HG03571 (cell line): Measurements from ENCODE around the gene WDR81.

ENCODE experiments used
- ATAC-seq: cut with Tn5 transposase; IDR thresholded peaks from one replicate; pipeline ENCODE4 v1.9.1; 2021; ENCODE audit not compliant: unreplicated experiment

WDR81 gene

DNA sequence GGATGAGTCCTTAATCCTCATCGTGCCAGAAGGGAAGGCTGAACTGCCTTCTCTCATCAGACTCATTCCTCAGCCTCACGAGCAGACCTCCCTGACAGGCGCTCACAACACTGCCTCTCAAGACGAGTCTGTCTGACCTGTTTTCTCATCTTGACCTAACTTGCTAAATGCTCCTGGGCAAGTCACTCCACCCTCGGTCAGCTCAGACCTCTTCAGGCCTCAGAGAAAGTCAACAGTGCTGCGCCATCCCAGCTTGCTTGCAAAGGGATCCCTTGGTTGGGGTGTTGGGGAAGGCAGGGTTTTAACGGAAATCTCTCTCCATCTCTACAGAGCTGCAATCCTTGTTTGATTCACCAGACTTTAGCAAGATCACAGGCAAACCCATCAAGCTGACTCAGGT lies 52.4 kb downstream of the WDR81 start:
- ATAC-seq = no peak

DNA sequence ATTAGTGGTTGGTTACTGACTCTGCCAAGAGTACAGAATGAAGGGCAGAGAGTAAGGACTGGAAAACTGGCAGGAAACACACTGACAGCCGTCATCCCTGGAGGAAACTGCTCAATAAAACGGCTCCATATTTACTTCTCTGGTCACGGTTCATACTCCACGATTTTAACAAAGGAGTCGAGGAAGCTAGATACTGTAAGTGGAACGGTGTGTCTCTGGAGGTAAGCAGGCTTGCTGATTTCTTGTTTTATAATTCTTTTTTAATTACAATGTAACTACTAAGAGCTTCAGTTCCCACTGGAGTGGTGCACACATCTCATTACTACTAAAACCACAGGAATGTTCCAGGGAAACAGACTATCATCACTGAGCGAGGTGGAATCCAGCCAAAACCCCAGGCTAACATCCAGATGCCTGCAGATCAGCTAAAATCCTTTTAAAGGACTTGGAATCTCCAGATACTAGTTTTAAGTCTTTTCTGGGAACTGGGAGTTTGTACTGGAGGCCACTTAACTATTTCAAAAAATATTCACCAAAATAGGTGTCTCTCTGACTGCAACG lies 55.1 kb downstream of the WDR81 start:
- ATAC-seq = no peak

DNA sequence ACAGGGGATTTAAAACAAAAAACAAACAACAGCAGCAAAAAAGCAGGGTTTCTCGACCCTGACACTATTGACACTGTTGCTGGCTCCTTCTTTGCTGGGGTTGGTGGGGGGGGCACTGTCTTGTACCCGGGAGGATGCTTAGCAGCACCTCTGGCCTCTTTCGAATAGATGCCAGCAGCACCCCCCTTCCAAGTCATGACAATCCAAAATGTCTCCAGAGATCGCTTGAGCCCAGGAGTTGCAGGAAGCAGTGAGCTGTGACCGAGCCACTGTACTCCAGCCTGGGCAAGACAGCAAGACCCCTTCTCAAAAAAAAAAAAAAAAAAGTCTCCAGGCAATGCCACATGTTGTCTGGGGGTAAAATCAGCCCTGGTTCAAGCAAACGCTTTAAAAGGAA lies 57.7 kb downstream of the WDR81 start:
- no peak for ATAC-seq

DNA sequence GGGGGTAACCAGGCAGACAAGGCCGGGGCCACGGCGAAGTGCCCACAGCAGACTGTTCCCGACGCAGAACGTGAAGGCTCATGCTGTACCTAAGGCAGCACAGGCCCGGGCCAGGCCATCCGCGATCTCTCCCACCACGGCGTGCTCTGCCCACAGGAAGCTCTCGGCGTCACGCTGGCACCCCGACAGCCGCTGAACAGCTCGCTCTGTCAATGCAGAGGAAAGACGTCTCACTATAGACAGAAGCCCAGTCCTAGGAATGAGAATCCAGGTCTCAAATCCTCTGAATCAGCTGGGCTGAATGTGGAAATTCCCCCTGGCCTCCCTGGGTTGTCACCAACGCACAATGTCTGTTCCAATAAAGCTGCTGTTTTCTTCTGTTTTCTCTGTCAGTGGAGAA lies 58.8 kb downstream of the WDR81 start:
- ATAC-seq = no peak

DNA sequence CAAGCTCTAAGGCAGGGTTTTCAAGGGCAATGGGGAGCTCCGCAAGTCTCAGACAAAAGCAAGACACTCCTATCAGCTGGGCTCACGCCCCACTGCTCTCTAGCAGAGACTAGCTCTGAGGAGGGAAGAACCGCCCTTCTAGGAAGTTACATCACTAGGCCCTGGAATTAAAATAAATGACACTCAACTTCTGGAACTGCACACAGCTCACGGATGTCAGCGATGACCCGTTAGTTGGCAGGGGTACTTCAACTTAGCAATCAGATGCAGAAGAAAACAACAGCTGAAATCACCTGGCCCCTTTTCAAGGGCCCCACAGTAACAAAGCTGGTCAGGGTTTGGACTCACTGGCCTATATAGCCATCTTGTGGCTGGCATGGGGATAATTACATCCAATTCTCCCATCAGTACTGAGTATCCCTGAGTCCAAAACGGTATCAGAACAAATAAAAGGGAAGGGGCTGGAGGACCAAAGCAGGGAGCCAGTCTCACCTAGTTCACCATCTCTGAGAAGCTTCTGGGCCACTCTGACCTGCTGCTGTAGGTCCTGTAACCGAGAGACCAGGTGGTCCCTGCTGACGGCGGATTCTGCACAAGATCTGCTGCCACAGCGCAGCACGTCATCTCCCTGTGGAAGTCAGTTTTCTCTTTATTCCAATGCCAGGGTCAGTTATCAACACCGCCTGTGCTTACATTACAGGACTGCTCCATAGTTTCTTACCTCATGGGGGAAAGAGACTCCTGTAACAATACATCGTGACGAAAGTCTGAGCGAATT lies 59.5 kb downstream of the WDR81 start:
- no peak for ATAC-seq

DNA sequence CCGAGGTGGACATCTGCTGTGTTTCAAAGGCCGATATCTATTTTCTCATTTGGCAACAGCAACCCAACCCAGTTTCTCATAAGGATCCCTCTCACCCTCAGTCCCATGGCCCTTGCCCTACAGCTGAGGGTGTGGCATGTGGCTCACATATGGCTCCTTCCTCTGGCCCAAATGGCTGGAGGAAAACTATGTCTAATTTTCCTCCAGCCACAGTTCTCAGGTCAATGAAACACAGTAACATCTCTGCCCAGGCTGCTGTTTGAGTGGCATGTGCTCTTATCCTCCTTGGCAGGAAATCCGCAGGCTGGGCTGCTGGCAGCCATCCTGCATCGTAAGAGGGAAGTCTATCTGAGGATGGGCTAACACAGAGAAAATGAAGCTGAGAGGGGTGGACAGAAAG lies 61.4 kb downstream of the WDR81 start:
- ATAC-seq = no peak

DNA sequence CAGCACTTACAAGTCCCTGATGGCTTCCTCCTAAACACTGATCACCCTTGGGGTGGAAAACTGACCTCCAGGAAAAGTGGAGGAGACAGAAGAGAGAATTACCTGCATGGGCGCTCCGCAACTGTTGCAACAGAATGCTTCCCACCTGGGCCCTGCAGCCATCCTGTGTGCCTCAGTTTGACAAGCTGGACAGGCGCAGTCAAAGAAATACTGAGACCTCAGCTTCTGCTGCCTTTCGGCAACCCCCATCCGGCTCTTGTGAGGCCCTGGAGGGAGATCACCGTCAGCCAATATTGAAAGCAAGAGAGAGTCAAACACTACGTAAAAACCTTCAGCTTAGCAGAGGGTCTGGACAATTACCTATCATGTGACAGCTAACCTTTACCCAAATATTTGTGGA lies 62.2 kb downstream of the WDR81 start:
- ATAC-seq = no peak

DNA sequence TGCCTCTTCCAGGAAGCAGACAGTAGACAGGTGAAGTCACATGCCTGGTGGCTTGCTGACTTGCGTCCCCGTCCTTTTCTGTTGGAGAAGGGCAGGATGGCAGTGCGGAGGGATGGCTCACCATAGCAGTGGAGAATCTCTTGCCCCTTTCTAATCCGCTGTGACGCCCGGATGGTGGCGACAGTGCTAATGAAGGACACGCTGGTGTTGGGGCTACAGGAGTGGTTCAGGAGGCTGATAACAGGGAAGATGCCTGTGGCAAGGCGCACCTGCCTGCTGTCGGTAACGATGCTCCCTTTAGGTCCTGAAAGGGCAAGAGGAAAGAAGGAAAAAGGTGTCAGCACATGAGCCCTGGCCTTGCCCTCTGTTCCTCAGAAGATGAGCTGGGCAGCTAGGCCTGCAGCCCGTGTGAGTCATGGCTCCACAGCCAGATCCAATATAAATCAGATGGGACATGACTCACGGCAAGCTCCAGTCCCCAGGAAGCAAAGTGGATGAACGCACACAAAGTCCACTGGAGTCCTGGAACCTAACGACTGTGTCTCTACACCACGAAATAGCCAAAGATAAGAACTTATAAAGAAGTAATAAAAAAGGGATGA lies 62.9 kb downstream of the WDR81 start:
- ATAC-seq = no peak
